Natural killer cell (primary cell): ENCODE data around the gene TIPIN. TPM values are rescaled to one million over a fixed set of nuclear protein-coding genes. Genes with fewer than 3 reads are reported as not detected.
A peak's percentile ranks its signal among the peaks of the same experiment; 100 is the strongest.

Experiments
- ATAC-seq, 3 donors: fragments of 150-1000 bp in 2 of 3; fragments of 200-7000 bp in 1 of 3; cut with Tn5 transposase; 1 replicate in 1 of 3; 2 replicates in 2 of 3; pipeline ENCODE4 v1.10.0; 2021; ENCODE audit warnings: mild to moderate bottlenecking in 2 of 3, moderate library complexity in 2 of 3
- DNase-seq, 2 donors: peaks; one replicate each; pipeline versions ENCODE4 v3.0.0 to v3.0.0-alpha.2; 2013 to 2021; ENCODE audit warnings: mixed read lengths in 1 of 2
- H3K27ac ChIP-seq: one replicate; pipeline ENCODE4 v1.5.1; 2013; ENCODE audit warnings: mild to moderate bottlenecking, low read length
- H3K27me3 ChIP-seq: one replicate; pipeline ENCODE4 v1.6.1; 2013; ENCODE audit warnings: low read length; ENCODE audit not compliant: control insufficient read depth, insufficient read depth
- H3K36me3 ChIP-seq: one replicate; pipeline ENCODE4 v1.6.1; 2013; ENCODE audit warnings: low read length; ENCODE audit not compliant: control insufficient read depth, insufficient read depth
- H3K4me1 ChIP-seq: one replicate; pipeline ENCODE4 v1.6.1; 2013; ENCODE audit warnings: low read length; ENCODE audit not compliant: control insufficient read depth, insufficient read depth
- H3K4me3 ChIP-seq: one replicate; pipeline ENCODE4 v1.5.1; 2013; ENCODE audit warnings: low read length
- H3K9me3 ChIP-seq: one replicate; pipeline ENCODE4 v1.6.1; 2013; ENCODE audit warnings: low read length; ENCODE audit not compliant: control insufficient read depth, insufficient read depth
- H3K27ac Mint-ChIP-seq, 2 donors: one replicate each; pipeline ENCODE4 v1.8.0; 2022; ENCODE audit warnings: mild to moderate bottlenecking in 2 of 2, mixed read lengths in 2 of 2, moderate library complexity in 1 of 2
- H3K27me3 Mint-ChIP-seq, 2 donors: one replicate each; pipeline ENCODE4 v1.8.0; 2022; ENCODE audit warnings: low read depth in 2 of 2, mixed read lengths in 2 of 2
- H3K36me3 Mint-ChIP-seq: one replicate; pipeline ENCODE4 v1.8.0; 2022; ENCODE audit warnings: mixed read lengths
- H3K4me1 Mint-ChIP-seq, 2 donors: one replicate each; pipeline ENCODE4 v1.8.0; 2022; ENCODE audit warnings: mixed read lengths in 2 of 2
- H3K4me3 Mint-ChIP-seq: one replicate; pipeline ENCODE4 v1.8.0; 2022; ENCODE audit warnings: mild to moderate bottlenecking, moderate library complexity, mixed read lengths
- H3K9me3 Mint-ChIP-seq, 2 donors: one replicate each; pipeline ENCODE4 v1.8.0; 2022; ENCODE audit warnings: mixed read lengths in 2 of 2
- WGBS: methylation state at CpG from one replicate; pipeline ENCODE4 v1.1.7; 2013; ENCODE audit warnings: missing lambda C conversion rate; ENCODE audit not compliant: insufficient coverage; 5-methylcytosine and 5-hydroxymethylcytosine counted together
- intact Hi-C: fragments of 100-400 bp; cut with micrococcal nuclease; formaldehyde crosslinking; loops from one replicate; pipeline ENCODE4 v1.14.2; 2022
- total RNA-seq, 4 donors: library from RNA; stranded (reverse); fragments of 120-200 nt in 1 of 4; gene quantifications; one replicate each; pipeline versions ENCODE4 v1.2.3 to v1.2.4, GENCODE V29; 2013 to 2022
- TF ChIP-seq, protein P1 (sequence below): fragments of 200-600 bp; IDR thresholded peaks from one replicate; pipeline ENCODE4 v1.8.0; 2022; ENCODE audit warnings: antibody characterized with exemption

Gene TIPIN
- total RNA-seq, 3 donors from 2014 or later (not counting 1 experiment from before 2014, with no cell fraction given), result 2.6 to 5.5 (median 5.3) TPM

DNA sequence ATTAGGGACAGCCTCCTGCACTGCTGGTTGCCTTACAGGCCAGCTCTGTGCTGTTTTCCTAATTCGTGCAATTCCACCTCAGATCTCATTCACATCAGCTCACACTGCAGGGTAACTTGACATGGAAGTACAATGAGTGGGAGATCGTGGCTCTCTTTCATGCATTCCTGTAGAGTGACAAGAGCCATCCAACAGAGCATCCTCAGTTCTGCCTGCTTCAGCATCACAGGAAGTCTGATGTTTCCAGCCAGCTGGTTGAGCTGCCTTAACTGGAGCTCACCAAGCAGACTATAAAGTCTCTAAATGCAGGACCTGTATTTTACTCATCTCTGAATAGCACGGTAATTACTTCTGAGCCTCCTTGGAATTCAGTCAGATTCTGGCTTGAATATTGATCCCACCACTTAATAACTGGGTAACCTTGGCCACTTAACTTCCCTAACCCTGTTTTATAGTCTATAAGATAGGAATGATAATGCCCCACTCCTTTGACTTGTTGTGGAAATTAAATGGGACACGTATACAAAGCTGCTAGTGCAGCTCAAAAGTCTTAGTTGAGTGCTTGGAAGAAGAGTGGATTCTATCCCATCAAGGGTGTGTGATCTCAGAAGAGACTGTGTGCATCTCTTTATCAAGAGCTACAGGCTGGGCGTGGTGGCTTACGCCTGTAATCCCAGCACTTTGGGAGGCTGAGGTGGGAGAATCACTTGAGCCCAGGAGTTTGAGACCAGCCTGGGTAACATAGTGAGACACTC is 64.5 kb downstream of the TIPIN start:
- Mint-ChIP-seq H3K36me3 (no peaks in the 10 kb centered on the region), H3K4me3 (peak overlapping the region; percentile 93), H3K4me1 (peaks cover 28 to 31% of the 10 kb centered on the region in 2 donors), H3K9me3 (no peaks in the 10 kb centered on the region), H3K27me3 (no peaks in the 10 kb centered on the region), H3K27ac (peak overlapping the region; percentile 85 to 92)
- Histone ChIP-seq H3K4me1 (peaks cover 25% of the 10 kb centered on the region), H3K36me3 (no peaks in the 10 kb centered on the region), H3K9me3 (no peaks in the 10 kb centered on the region), H3K27me3 (no peaks in the 10 kb centered on the region), H3K27ac (peak overlapping the region; percentile 98), H3K4me3 (no peak overlapping the region)
- WGBS, result 90% methylated on average over 5 of the region's 6 CpGs
- ATAC-seq (no peak), DNase-seq (peak in 1 of 2 donors; percentile 25)
- intact Hi-C loops, result no loop called here
- TF ChIP-seq, protein P1, sequence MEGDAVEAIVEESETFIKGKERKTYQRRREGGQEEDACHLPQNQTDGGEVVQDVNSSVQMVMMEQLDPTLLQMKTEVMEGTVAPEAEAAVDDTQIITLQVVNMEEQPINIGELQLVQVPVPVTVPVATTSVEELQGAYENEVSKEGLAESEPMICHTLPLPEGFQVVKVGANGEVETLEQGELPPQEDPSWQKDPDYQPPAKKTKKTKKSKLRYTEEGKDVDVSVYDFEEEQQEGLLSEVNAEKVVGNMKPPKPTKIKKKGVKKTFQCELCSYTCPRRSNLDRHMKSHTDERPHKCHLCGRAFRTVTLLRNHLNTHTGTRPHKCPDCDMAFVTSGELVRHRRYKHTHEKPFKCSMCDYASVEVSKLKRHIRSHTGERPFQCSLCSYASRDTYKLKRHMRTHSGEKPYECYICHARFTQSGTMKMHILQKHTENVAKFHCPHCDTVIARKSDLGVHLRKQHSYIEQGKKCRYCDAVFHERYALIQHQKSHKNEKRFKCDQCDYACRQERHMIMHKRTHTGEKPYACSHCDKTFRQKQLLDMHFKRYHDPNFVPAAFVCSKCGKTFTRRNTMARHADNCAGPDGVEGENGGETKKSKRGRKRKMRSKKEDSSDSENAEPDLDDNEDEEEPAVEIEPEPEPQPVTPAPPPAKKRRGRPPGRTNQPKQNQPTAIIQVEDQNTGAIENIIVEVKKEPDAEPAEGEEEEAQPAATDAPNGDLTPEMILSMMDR, result no peak

DNA sequence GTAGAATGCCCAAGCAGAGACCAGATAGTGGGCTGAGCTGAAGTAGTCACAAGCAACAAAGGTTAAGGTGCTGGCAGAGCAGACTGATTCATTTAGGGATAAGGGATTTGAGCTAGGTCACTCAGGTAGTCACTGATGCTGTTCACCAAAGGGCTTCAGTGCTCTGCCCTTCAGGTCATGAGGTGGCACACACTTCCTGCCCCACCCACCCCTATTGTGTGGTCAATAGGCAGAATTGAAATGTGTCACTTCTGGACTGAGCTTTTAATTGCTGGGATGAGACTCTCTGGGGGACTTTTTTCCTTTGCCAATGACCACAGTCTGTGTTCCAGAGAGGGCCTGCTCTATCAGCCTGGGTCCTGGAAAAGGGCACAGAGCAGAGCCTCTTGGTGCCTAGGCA is 66.0 kb downstream of the TIPIN start:
- Mint-ChIP-seq H3K36me3 (no peaks in the 10 kb centered on the region), H3K9me3 (no peaks in the 10 kb centered on the region), H3K27ac (no peak overlapping the region), H3K4me1 (peaks cover 27 to 28% of the 10 kb centered on the region in 2 donors), H3K4me3 (no peak overlapping the region), H3K27me3 (no peaks in the 10 kb centered on the region)
- TF ChIP-seq, protein P1, result no peak
- DNase-seq, result peak in 1 of 2 donors; percentile 9
- no peak overlapping the region for H3K27ac ChIP-seq
- intact Hi-C loops, result no loop called here
- ATAC-seq, result no peak
- H3K9me3 ChIP-seq, result no peaks in the 10 kb centered on the region
- no peak overlapping the region for H3K4me3 ChIP-seq
- H3K27me3 ChIP-seq, result no peaks in the 10 kb centered on the region
- H3K36me3 ChIP-seq, result no peaks in the 10 kb centered on the region
- peaks cover 25% of the 10 kb centered on the region for H3K4me1 ChIP-seq

DNA sequence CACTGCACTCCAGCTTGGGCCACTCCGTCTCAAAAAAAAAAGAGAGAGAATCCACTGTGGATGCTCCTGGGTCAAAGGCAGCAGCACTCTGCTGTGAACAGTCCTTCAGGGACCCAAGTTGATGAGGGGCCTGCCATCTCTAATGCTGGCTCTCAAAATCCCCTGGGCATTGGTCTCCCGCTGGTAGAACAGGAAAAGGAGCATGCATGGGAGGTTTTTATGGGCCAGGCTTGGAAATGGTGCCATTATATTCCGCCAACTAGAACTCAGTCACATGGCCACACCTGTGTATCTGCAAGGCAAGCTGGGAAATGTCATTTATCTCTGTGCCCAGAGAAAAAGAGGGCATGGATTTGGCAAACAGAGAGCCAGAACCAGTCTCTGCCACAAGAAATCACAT is 66.5 kb downstream of the TIPIN start:
- Histone ChIP-seq H3K27me3 (no peaks in the 10 kb centered on the region), H3K4me3 (no peak overlapping the region), H3K9me3 (no peaks in the 10 kb centered on the region), H3K27ac (no peak overlapping the region), H3K36me3 (no peaks in the 10 kb centered on the region), H3K4me1 (peaks cover 25% of the 10 kb centered on the region)
- Mint-ChIP-seq H3K27ac (no peak overlapping the region), H3K27me3 (no peaks in the 10 kb centered on the region), H3K4me1 (peaks cover 26 to 27% of the 10 kb centered on the region in 2 donors), H3K36me3 (no peaks in the 10 kb centered on the region), H3K9me3 (no peaks in the 10 kb centered on the region), H3K4me3 (no peak overlapping the region)
- DNase-seq (no peak), ATAC-seq (no peak)
- WGBS, result 92% methylated on average over 3 of the region's 3 CpGs
- TF ChIP-seq, protein P1, result no peak
- intact Hi-C loops, result no loop called here
